HCT116 (cell line): Measurements from ENCODE around the gene MAPK8IP3. TPM values are rescaled to one million over a fixed set of nuclear protein-coding genes. Genes with fewer than 3 reads are reported as not detected.

Experiments
- ATAC-seq: fragments of 200-7000 bp; cut with Tn5 transposase; 2 replicates; pipeline ENCODE4 v1.9.1; 2020; ENCODE audit warnings: mild to moderate bottlenecking, moderate library complexity
- BruUV-seq: library from RNA; stranded (reverse); fragments of 400-500 nt; replicated peaks from 2 replicates; lab custom pipeline; 2021; lab: Mats Ljungman, UMichigan
- CTCF ChIA-PET: fragments of 300-600 bp; sonication (Branson Sonifier 250); formaldehyde crosslinking; loops from one replicate; lab custom pipeline; 2021; ENCODE audit warnings: antibody characterized with exemption; lab: Charles Lee
- POLR2A ChIA-PET: fragments of 300-600, 350-600 bp; sonication (Branson Sonifier 250); formaldehyde crosslinking; loops from one replicate; lab custom pipeline; 2021; ENCODE audit warnings: antibody characterized with exemption; lab: Charles Lee
- RAD21 ChIA-PET, 2 experiments: fragments of 300-600 bp; sonication (Branson Sonifier 250); formaldehyde crosslinking; loops; one replicate each; lab custom pipeline; 2023; ENCODE audit warnings: low total read pairs in 2 of 2; ENCODE audit not compliant: uncharacterized antibody in 2 of 2, unreplicated experiment in 2 of 2, low non-redundant PET in 1 of 2; lab: Charles Lee
- DNase-seq: peaks from one replicate; pipeline ENCODE4 v3.0.0-alpha.2; 2010; ENCODE audit warnings: low read depth, low spot score
- H2AFZ ChIP-seq: fragments of 200-600 bp; shearing (Covaris generic), sonication (generic); 2 replicates; pipeline ENCODE4 v1.6.1; 2017; ENCODE audit warnings: low read depth, mixed run types, mixed read lengths, antibody characterized with exemption, low read length; ENCODE audit not compliant: poor library complexity, severe bottlenecking
- H3K27ac ChIP-seq: 2 replicates; pipeline ENCODE4 v1.5.1; 2012; ENCODE audit warnings: low read depth, low read length
- H3K27me3 ChIP-seq: fragments of 200-600 bp; sonication (generic); 2 replicates; pipeline ENCODE4 v1.6.1; 2016; ENCODE audit warnings: mixed run types, low read length, mixed read lengths; ENCODE audit not compliant: insufficient read depth
- H3K36me3 ChIP-seq, 2 experiments: fragments of 200-500 bp in 1 of 2; fragments of 200-600 bp in 1 of 2; sonication (Bioruptor generic) in 1 of 2; sonication (generic) in 1 of 2; 2 replicates each; pipeline versions ENCODE4 v1.5.1 to v1.6.1; 2014 to 2016; ENCODE audit warnings: low read length in 2 of 2, inconsistent platforms in 1 of 2, mixed read lengths in 1 of 2, mixed run types in 1 of 2; ENCODE audit not compliant: insufficient read depth in 2 of 2, control insufficient read depth in 1 of 2
- H3K4me1 ChIP-seq, 2 experiments: fragments of 200-600 bp in 1 of 2; sonication (generic) in 1 of 2; 2 replicates each; pipeline versions ENCODE4 v1.5.1 to v1.6.1; 2012 to 2017; ENCODE audit warnings: low read length in 2 of 2, inconsistent platforms in 1 of 2, mild to moderate bottlenecking in 1 of 2, mixed read lengths in 1 of 2, mixed run types in 1 of 2, moderate library complexity in 1 of 2; ENCODE audit not compliant: insufficient read depth in 2 of 2, control insufficient read depth in 1 of 2
- H3K4me2 ChIP-seq: fragments of 200-600 bp; sonication (generic); 2 replicates; pipeline ENCODE4 v1.6.1; 2017; ENCODE audit warnings: mixed run types, low read length, mixed read lengths
- H3K4me3 ChIP-seq, 2 experiments: fragments of 200-600 bp in 1 of 2; sonication (generic) in 1 of 2; replicated peaks in 1 of 2; 2 replicates each; pipeline ENCODE4 v1.5.1; 2011 to 2016; ENCODE audit warnings: low read length in 2 of 2, control low read depth in 1 of 2, low read depth in 1 of 2, mild to moderate bottlenecking in 1 of 2, mixed read lengths in 1 of 2, mixed run types in 1 of 2
- H3K79me2 ChIP-seq: fragments of 200-600 bp; sonication (generic); 2 replicates; pipeline ENCODE4 v1.6.1; 2017; ENCODE audit warnings: mild to moderate bottlenecking, mixed run types, low read length, moderate library complexity, mixed read lengths; ENCODE audit not compliant: insufficient read depth
- H3K9ac ChIP-seq: fragments of 200-600 bp; sonication (generic); 2 replicates; pipeline ENCODE4 v1.6.1; 2016; ENCODE audit warnings: low read length, mixed read lengths
- H3K9me2 ChIP-seq: fragments of 200-600 bp; sonication (generic), shearing (Covaris generic); 2 replicates; pipeline ENCODE4 v1.6.1; 2017; ENCODE audit warnings: mixed run types, mild to moderate bottlenecking, moderate library complexity; ENCODE audit not compliant: insufficient read depth
- H3K9me3 ChIP-seq, 2 experiments: fragments of 200-500 bp in 1 of 2; fragments of 200-600 bp in 1 of 2; sonication (Bioruptor generic) in 1 of 2; sonication (generic) in 1 of 2; 2 replicates each; pipeline ENCODE4 v1.6.1; 2014 to 2017; ENCODE audit warnings: low read length in 2 of 2, mixed read lengths in 2 of 2, inconsistent platforms in 1 of 2, low read depth in 1 of 2, mild to moderate bottlenecking in 1 of 2, mixed run types in 1 of 2, moderate library complexity in 1 of 2; ENCODE audit not compliant: control insufficient read depth in 1 of 2, insufficient read depth in 1 of 2
- H4K20me1 ChIP-seq: fragments of 200-600 bp; sonication (generic), shearing (Covaris generic); 2 replicates; pipeline ENCODE4 v1.6.1; 2017; ENCODE audit warnings: mixed run types, mild to moderate bottlenecking, moderate library complexity; ENCODE audit not compliant: insufficient read depth
- ATF3 ChIP-seq: IDR thresholded peaks from 2 replicates; pipeline ENCODE4 v1.6.1; 2012
- CEBPB ChIP-seq: IDR thresholded peaks from 2 replicates; pipeline ENCODE4 v1.6.1; 2012; ENCODE audit warnings: low read depth
- CTCF ChIP-seq, 3 experiments: fragments of 200-600 bp in 1 of 3; sonication (generic) in 1 of 3; IDR thresholded peaks in 2 of 3; conservative IDR thresholded peaks in 1 of 3; 2 replicates each; pipeline ENCODE4 v1.5.1; 2012 to 2017; ENCODE audit warnings: low read depth in 2 of 3, low read length in 2 of 3, antibody characterized with exemption in 1 of 3, borderline replicate concordance in 1 of 3, control low read depth in 1 of 3, mild to moderate bottlenecking in 1 of 3, mixed read lengths in 1 of 3, mixed run types in 1 of 3, moderate library complexity in 1 of 3; ENCODE audit not compliant: insufficient read depth in 1 of 3
- EGR1 ChIP-seq: IDR thresholded peaks from 2 replicates; pipeline ENCODE4 v1.6.1; 2012; ENCODE audit warnings: low read depth
- ELF1 ChIP-seq: IDR thresholded peaks from 2 replicates; pipeline ENCODE4 v1.6.1; 2012; ENCODE audit warnings: low read depth, borderline replicate concordance
- EZH2 ChIP-seq: fragments of 200-600 bp; sonication (generic); IDR thresholded peaks from 2 replicates; pipeline ENCODE4 v1.6.1; 2017; ENCODE audit warnings: antibody characterized with exemption, mixed run types
- JUND ChIP-seq: IDR thresholded peaks from 2 replicates; pipeline ENCODE4 v1.6.1; 2012
- SIN3A ChIP-seq: IDR thresholded peaks from 2 replicates; pipeline ENCODE4 v1.6.1; 2012; ENCODE audit warnings: low read depth
- SP1 ChIP-seq: IDR thresholded peaks from 2 replicates; pipeline ENCODE4 v1.6.1; 2012; ENCODE audit warnings: low read depth
- SRF ChIP-seq: IDR thresholded peaks from 2 replicates; pipeline ENCODE4 v1.6.1; 2012; ENCODE audit warnings: low read depth
- YY1 ChIP-seq: IDR thresholded peaks from 2 replicates; pipeline ENCODE4 v1.6.1; 2011; ENCODE audit warnings: low read length, low read depth, moderate library complexity, mild to moderate bottlenecking; ENCODE audit not compliant: insufficient replicate concordance; ENCODE audit errors: extremely low read depth
- ZFX ChIP-seq: fragments of 450-650 bp; IDR thresholded peaks from 2 replicates; pipeline ENCODE4 v1.6.1; 2017
- intact Hi-C: fragments of 100-400 bp; cut with micrococcal nuclease; formaldehyde crosslinking; loops from 2 replicates; pipeline ENCODE4 v1.10.0; 2022
- total RNA-seq: library from RNA; stranded (reverse); gene quantifications from one replicate; pipeline ENCODE4 v1.2.1, GENCODE V29; 2021; ENCODE audit not compliant: unreplicated experiment
- TF ChIP-seq, protein P1 (sequence below): IDR thresholded peaks from 2 replicates; pipeline ENCODE4 v1.6.1; 2012

Gene MAPK8IP3
- total RNA-seq, 1 experiment from 2014 or later = 75.3 TPM

DNA sequence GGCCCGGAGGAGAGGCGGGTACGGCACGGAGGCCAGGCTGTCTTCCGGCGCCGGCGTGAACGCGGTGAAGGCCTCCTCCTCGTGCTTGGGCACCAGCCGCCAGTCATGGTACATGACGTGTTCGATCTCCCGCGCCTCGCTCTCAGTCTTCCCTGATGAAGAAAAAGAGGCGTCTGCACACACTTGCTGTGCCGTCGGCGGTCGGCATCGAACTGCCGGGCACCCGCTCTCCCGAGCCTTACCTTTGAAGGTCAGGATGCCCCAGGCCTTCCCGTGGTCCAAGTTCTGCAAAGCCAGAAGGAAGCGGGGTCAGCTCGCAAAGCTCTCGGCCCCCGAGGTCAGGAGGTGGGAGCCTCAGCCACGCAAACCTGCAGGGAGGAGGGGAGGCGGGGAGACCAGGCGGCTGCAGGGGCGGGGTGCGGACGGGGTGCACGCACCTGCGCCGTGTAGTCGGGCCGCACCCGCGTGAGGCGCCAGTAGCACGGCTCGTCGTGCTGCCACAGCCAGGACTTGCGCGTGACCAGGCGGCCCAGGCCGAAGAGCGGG lies 66.4 kb downstream of the MAPK8IP3 start, which contains the start of gene EME2:
TSS of gene EME2 (plus strand) at position 449 of the 546 bp plus-strand sequence. CDS start 418 bp downstream, outside the sequence.
- DNase-seq = no peak
- ATAC-seq = peak; percentile 7
- H3K4me3 ChIP-seq = peak within 1 kb of the TSS; percentile 88 to 97
- CTCF ChIA-PET = interaction anchor here (0.7 to 1.9 kb wide), 4 partner anchors 10 to 94 kb away, joined by 3 to 13 read pairs (median 4); partner anchors contain the start of genes FAHD1, HAGH, JPT2 and MAPK8IP3
- H3K9ac ChIP-seq = peak within 1 kb of the TSS; percentile 93
- TF ChIP-seq ATF3 (no peak), CTCF (IDR thresholded peaks at IDR 0.05 in 2 of 3, conservative IDR thresholded peaks at IDR 0.05 in 1 of 3; ENCODE audit: borderline replicate concordance in 1 of 3, insufficient read depth in 1 of 3, low read depth in 2 of 3, low read length in 2 of 3) (no peak), JUND (no peak), SP1 (no peak), SIN3A (no peak), YY1 (no peak), CEBPB (no peak), EZH2 (no peak), SRF (no peak), EGR1 (no peak), ZFX (no peak), ELF1 (no peak)
- TF ChIP-seq, protein P1, sequence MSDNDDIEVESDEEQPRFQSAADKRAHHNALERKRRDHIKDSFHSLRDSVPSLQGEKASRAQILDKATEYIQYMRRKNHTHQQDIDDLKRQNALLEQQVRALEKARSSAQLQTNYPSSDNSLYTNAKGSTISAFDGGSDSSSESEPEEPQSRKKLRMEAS = no peak
- TF ChIP-seq, all 23 proteins: peak for 0
- POLR2A ChIA-PET = interaction anchor here (3.5 kb wide), 1 partner anchor 10 kb away, joined by 23 read pairs; the partner anchor contains the start of genes NUBP2 and SPSB3
- no TSS peak for BruUV-seq
- Histone ChIP-seq H3K27me3 (no peaks in the 10 kb centered on the region), H3K4me1 (peaks cover 14 to 29% of the 10 kb centered on the region in 2 experiments), H4K20me1 (peaks cover 5% of the 10 kb centered on the region; the same call in 1 of the 2 replicates), H2AFZ (no peak within 1 kb of the TSS), H3K9me2 (no peaks in the 10 kb centered on the region), H3K4me2 (peak within 1 kb of the TSS; percentile 100), H3K79me2 (peaks cover 52% of the 10 kb centered on the region), H3K9me3 (no peaks in the 10 kb centered on the region), H3K36me3 (peaks cover 0 to 8% of the 10 kb centered on the region in 2 experiments; a peak in 2 of 4 replicates), H3K27ac (peak within 1 kb of the TSS; percentile 95)
- intact Hi-C loops = no loop called here
- RAD21 ChIA-PET = no interaction called here
